ENCODE measurements around the gene CTAG1B.
"Not testable (repeated sequence)": the region's sequence is repeated elsewhere in the genome, so short reads cannot be mapped to it uniquely, and the experiment has no call there.

GRCh38 chrX:154620767-154621414 lies 1.8 kb upstream of the CTAG1B start:
- TF ChIP-seq, protein P1, sequence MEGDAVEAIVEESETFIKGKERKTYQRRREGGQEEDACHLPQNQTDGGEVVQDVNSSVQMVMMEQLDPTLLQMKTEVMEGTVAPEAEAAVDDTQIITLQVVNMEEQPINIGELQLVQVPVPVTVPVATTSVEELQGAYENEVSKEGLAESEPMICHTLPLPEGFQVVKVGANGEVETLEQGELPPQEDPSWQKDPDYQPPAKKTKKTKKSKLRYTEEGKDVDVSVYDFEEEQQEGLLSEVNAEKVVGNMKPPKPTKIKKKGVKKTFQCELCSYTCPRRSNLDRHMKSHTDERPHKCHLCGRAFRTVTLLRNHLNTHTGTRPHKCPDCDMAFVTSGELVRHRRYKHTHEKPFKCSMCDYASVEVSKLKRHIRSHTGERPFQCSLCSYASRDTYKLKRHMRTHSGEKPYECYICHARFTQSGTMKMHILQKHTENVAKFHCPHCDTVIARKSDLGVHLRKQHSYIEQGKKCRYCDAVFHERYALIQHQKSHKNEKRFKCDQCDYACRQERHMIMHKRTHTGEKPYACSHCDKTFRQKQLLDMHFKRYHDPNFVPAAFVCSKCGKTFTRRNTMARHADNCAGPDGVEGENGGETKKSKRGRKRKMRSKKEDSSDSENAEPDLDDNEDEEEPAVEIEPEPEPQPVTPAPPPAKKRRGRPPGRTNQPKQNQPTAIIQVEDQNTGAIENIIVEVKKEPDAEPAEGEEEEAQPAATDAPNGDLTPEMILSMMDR (IDR thresholded peaks at IDR 0.05; ENCODE audit: insufficient read depth, low read length, poor library complexity, severe bottlenecking): not testable (repeated sequence)
- not testable (repeated sequence) for TF ChIP-seq EZH2phosphoT487 (conservative IDR thresholded peaks at IDR 0.05; ENCODE audit: low read length)

Data from SU-DHL-6 (cell line).